GM20000 (cell line): ENCODE results near the gene BRSK2.
"Not testable (repeated sequence)": the region's sequence is repeated elsewhere in the genome, so short reads cannot be mapped to it uniquely, and the experiment has no call there.

Source experiments
- DNase-seq: peaks from one replicate; pipeline ENCODE4 v3.0.0; 2012; ENCODE audit warnings: low spot score
- CTCF ChIP-seq: IDR thresholded peaks from 2 replicates; pipeline ENCODE4 v1.5.1; 2012; ENCODE audit warnings: mild to moderate bottlenecking, control low read depth; ENCODE audit errors: extremely low read depth, missing control alignments

The BRSK2 gene

DNA sequence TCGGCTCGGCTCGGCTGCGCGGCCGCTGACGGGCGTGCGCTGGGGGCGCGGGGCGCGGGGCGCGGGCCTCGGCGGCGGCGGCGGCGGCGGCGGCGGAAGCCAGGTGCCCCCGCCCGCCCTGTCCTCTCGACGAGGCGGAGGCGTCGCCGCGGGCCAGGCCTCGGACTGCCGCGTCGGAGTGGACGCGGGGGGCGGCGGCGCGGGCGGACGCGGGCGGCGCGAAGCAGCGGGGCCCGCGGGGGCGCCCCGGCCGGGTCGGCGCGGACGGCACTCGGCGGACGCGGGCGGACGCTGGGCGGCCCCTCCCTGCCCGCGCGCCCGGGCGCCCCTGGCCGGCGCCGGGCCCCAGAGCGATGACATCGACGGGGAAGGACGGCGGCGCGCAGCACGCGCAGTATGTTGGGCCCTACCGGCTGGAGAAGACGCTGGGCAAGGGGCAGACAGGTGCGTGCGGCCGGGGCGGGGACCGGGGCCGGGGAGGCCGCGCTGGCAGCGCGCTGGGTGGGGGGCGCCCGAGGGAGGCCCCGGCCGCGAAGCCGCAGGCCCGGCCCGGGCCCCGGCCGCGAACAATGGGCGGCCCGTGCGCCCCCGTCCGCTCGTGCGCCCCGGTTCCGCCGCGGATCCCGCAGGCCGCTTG is at the start of gene BRSK2:
Gene BRSK2 (plus strand): TSS at position 3 of the 637 bp plus-strand sequence. CDS start 351 bp downstream, at position 354.
- no peak for TF ChIP-seq CTCF
- no peak for DNase-seq

GRCh38 chr11:1340111-1340510 is 49.6 kb upstream of the BRSK2 start:
- no peak for DNase-seq
- TF ChIP-seq CTCF = no peak

- DNase-seq = not testable (repeated sequence)
Measured at GRCh38 chr11:1341226-1341625, 48.5 kb upstream of the BRSK2 start.

- no peak for DNase-seq
- no peak for TF ChIP-seq CTCF
Measured at GRCh38 chr11:1341928-1342524, 47.7 kb upstream of the BRSK2 start.

GRCh38 chr11:1342946-1343345 is 46.8 kb upstream of the BRSK2 start:
- no peak for DNase-seq
- no peak for TF ChIP-seq CTCF

DNA sequence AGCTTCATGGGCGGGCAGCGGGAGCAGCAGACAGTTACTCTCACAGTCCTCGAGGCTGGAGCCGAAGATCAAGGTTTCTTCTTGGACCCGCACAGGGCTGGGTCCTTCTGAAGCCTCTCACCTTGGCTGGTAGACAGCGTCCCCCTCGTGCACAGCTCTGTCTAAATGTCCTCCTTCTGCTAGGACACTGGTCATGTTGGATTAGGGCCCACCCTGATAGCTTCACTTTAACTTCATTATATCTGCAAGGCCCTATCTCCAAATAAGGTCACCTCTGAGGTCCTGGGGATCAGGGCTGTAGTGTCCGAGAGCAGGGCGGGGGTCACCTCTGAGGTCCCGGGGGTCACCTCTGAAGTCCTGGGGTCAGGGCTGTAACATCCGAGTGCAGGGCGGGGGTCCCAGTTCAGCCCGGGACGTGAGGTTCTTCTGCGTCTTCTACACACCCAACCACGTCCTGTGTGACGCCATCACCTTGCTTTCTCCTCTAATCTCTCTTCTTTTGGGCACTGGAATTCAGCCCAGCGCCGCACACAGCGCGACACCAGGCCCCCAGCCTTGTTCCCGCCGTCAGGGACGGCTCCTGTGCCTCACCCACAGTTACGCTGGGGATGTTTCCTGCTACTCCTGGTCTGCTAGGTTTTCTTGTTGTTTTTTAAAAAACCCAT is 46.2 kb upstream of the BRSK2 start:
- DNase-seq = no peak

DNA sequence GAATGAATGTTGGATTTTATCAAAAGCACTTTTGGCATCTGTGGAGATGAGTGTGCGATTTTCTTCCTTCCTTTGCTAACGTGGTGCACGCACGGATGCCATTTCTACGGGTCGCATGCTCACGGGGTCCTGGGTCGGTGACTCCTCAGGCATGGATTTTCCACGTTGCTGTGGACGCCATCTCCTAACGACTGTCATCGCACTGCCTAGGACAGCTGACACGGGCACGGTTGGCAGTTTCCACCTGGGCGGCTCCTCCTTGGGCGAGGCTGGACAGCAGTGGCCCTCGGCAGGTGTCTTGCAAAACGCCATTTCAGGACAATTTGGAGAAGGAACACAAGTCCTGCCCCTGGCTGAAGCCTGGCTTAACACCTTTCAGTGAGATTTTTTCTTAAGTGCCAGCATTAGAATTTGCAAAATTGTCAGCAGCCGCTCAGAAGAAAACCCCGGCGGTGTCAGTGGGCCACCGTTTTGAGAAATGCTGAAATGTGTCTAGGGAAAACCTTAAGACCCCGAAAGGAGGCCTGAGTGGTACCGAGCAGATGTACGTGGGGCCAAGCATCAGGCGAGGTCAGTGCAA is 45.6 kb upstream of the BRSK2 start:
- TF ChIP-seq CTCF = no peak
- no peak for DNase-seq

More for the DNA sequence above, 46.2 kb upstream of the BRSK2 start:
- no peak for TF ChIP-seq CTCF
